HEK293 (cell line): ENCODE data around the gene SIRT1.

Experiments used
- CTCF ChIA-PET: fragments of 350-600 bp; formaldehyde crosslinking; extraction: SDS; loops from one replicate; lab custom pipeline; 2021; ENCODE audit warnings: antibody characterized with exemption; lab: Yijun Ruan, JAX
- POLR2A ChIA-PET: fragments of 300-600 bp; formaldehyde crosslinking; extraction: SDS; loops from one replicate; lab custom pipeline; 2020; ENCODE audit warnings: antibody characterized with exemption, inconsistent platforms; lab: Yijun Ruan, JAX
- H3K27ac ChIP-seq: fragments of 200-500 bp; sonication (Bioruptor generic); 2 replicates; pipeline ENCODE4 v1.5.1; 2014; ENCODE audit warnings: low read depth, low read length, control low read depth, inconsistent platforms; ENCODE audit errors: extremely low read depth
- H3K36me3 ChIP-seq, 2 experiments: fragments of 200-500 bp in 1 of 2; sonication (Bioruptor generic) in 1 of 2; 1 replicate in 1 of 2; 2 replicates in 1 of 2; pipeline ENCODE4 v1.5.1; 2014 to 2017; ENCODE audit warnings: inconsistent platforms in 2 of 2, low read length in 2 of 2; ENCODE audit not compliant: control insufficient read depth in 2 of 2, insufficient read depth in 1 of 2
- H3K4me1 ChIP-seq: fragments of 200-500 bp; sonication (Bioruptor generic); 2 replicates; pipeline ENCODE4 v1.5.1; 2014; ENCODE audit warnings: mild to moderate bottlenecking, low read length, inconsistent platforms; ENCODE audit not compliant: control insufficient read depth, insufficient read depth
- H3K4me3 ChIP-seq: 2 replicates; pipeline ENCODE4 v1.5.1; 2011; ENCODE audit warnings: low read depth, mild to moderate bottlenecking, control low read depth, low read length, moderate library complexity
- H3K9me3 ChIP-seq: fragments of 200-500 bp; sonication (Bioruptor generic); 2 replicates; pipeline ENCODE4 v1.5.1; 2014; ENCODE audit warnings: low read depth, low read length, inconsistent platforms; ENCODE audit not compliant: control insufficient read depth, insufficient read depth
- GLI4 ChIP-seq: fragments of 450-650 bp; formaldehyde crosslinking; IDR thresholded peaks from 2 replicates; pipeline ENCODE4 v1.5.1; 2016; ENCODE audit warnings: missing biosample characterization, missing genetic modification characterization
- GLIS1 ChIP-seq: fragments of 450-650 bp; formaldehyde crosslinking; IDR thresholded peaks from 2 replicates; pipeline ENCODE4 v1.5.1; 2016; ENCODE audit warnings: missing biosample characterization, missing genetic modification characterization
- KLF7 ChIP-seq: fragments of 450-650 bp; formaldehyde crosslinking; IDR thresholded peaks from 2 replicates; pipeline ENCODE4 v1.5.1; 2016; ENCODE audit warnings: missing biosample characterization, missing genetic modification characterization, borderline replicate concordance
- MZF1 ChIP-seq: fragments of 450-650 bp; formaldehyde crosslinking; IDR thresholded peaks from 2 replicates; pipeline ENCODE4 v1.5.1; 2017; ENCODE audit warnings: missing biosample characterization, missing genetic modification characterization, borderline replicate concordance
- PRDM1 ChIP-seq: fragments of 450-650 bp; formaldehyde crosslinking; IDR thresholded peaks from 2 replicates; pipeline ENCODE4; 2016; ENCODE audit warnings: missing biosample characterization, missing genetic modification characterization
- TRIM28 ChIP-seq: IDR thresholded peaks from 2 replicates; pipeline ENCODE4 v1.6.1; 2011; ENCODE audit warnings: low read length, control low read depth, borderline replicate concordance
- ZBTB8A ChIP-seq: fragments of 450-650 bp; formaldehyde crosslinking; IDR thresholded peaks from 2 replicates; pipeline ENCODE4 v1.5.1; 2016; ENCODE audit warnings: missing biosample characterization, missing genetic modification characterization
- ZFP37 ChIP-seq: fragments of 450-650 bp; formaldehyde crosslinking; IDR thresholded peaks from 2 replicates; pipeline ENCODE4 v1.5.1; 2016; ENCODE audit warnings: missing biosample characterization, missing genetic modification characterization
- ZNF140 ChIP-seq: fragments of 450-650 bp; formaldehyde crosslinking; IDR thresholded peaks from 2 replicates; pipeline ENCODE4 v1.5.1; 2016; ENCODE audit warnings: missing biosample characterization, missing genetic modification characterization
- ZNF16 ChIP-seq: fragments of 450-650 bp; formaldehyde crosslinking; IDR thresholded peaks from 2 replicates; pipeline ENCODE4 v1.5.1; 2016; ENCODE audit warnings: low read depth, missing biosample characterization, missing genetic modification characterization
- ZNF184 ChIP-seq: fragments of 450-650 bp; IDR thresholded peaks from 2 replicates; pipeline ENCODE4 v1.5.1; 2018; ENCODE audit warnings: missing biosample characterization, mild to moderate bottlenecking, missing genetic modification characterization
- ZNF221 ChIP-seq: fragments of 450-650 bp; formaldehyde crosslinking; IDR thresholded peaks from 2 replicates; pipeline ENCODE4 v1.5.1; 2017; ENCODE audit warnings: missing biosample characterization, missing genetic modification characterization, borderline replicate concordance
- ZNF266 ChIP-seq: fragments of 450-650 bp; formaldehyde crosslinking; IDR thresholded peaks from 2 replicates; pipeline ENCODE4 v1.5.1; 2016; ENCODE audit warnings: missing biosample characterization, missing genetic modification characterization, low read depth
- ZNF292 ChIP-seq: fragments of 450-650 bp; formaldehyde crosslinking; IDR thresholded peaks from 2 replicates; pipeline ENCODE4 v1.5.1; 2016; ENCODE audit warnings: low read depth, missing biosample characterization, missing genetic modification characterization, borderline replicate concordance
- ZNF416 ChIP-seq: fragments of 450-650 bp; formaldehyde crosslinking; IDR thresholded peaks from 2 replicates; pipeline ENCODE4 v1.5.1; 2016; ENCODE audit warnings: missing biosample characterization, missing genetic modification characterization
- ZNF488 ChIP-seq: fragments of 450-650 bp; formaldehyde crosslinking; IDR thresholded peaks from 2 replicates; pipeline ENCODE4 v1.5.1; 2016; ENCODE audit warnings: missing biosample characterization, missing genetic modification characterization
- ZNF555 ChIP-seq: fragments of 450-650 bp; formaldehyde crosslinking; conservative IDR thresholded peaks from 2 replicates; pipeline ENCODE4 v1.5.1; 2017; ENCODE audit warnings: missing biosample characterization, mild to moderate bottlenecking, missing genetic modification characterization, inconsistent platforms
- ZNF560 ChIP-seq: fragments of 450-650 bp; formaldehyde crosslinking; IDR thresholded peaks from 2 replicates; pipeline ENCODE4 v1.5.1; 2017; ENCODE audit warnings: missing biosample characterization, missing genetic modification characterization, borderline replicate concordance
- ZNF596 ChIP-seq: fragments of 450-650 bp; IDR thresholded peaks from 2 replicates; pipeline ENCODE4 v1.5.0; 2018; ENCODE audit warnings: missing biosample characterization, mild to moderate bottlenecking, missing genetic modification characterization, moderate library complexity
- ZNF623 ChIP-seq: fragments of 450-650 bp; formaldehyde crosslinking; IDR thresholded peaks from 2 replicates; pipeline ENCODE4 v1.5.1; 2016; ENCODE audit warnings: missing biosample characterization, missing genetic modification characterization
- ZNF654 ChIP-seq: fragments of 450-650 bp; formaldehyde crosslinking; IDR thresholded peaks from 2 replicates; pipeline ENCODE4 v1.5.1; 2016; ENCODE audit warnings: low read depth, missing biosample characterization, missing genetic modification characterization
- ZNF670 ChIP-seq: fragments of 450-650 bp; formaldehyde crosslinking; IDR thresholded peaks from 2 replicates; pipeline ENCODE4 v1.5.1; 2016; ENCODE audit warnings: missing biosample characterization, missing genetic modification characterization, low read depth
- ZNF837 ChIP-seq: fragments of 450-650 bp; formaldehyde crosslinking; IDR thresholded peaks from 2 replicates; pipeline ENCODE4 v1.5.1; 2016; ENCODE audit warnings: missing biosample characterization, missing genetic modification characterization
- ZSCAN16 ChIP-seq: fragments of 450-650 bp; formaldehyde crosslinking; IDR thresholded peaks from 2 replicates; pipeline ENCODE4 v1.5.1; 2016; ENCODE audit warnings: missing biosample characterization, missing genetic modification characterization
- ZSCAN18 ChIP-seq: fragments of 450-650 bp; formaldehyde crosslinking; IDR thresholded peaks from 2 replicates; pipeline ENCODE4 v1.5.1; 2016; ENCODE audit warnings: missing biosample characterization, missing genetic modification characterization
- TF ChIP-seq, protein P1 (sequence below): fragments of 450-650 bp; formaldehyde crosslinking; IDR thresholded peaks from 2 replicates; pipeline ENCODE4 v1.5.1; 2017; ENCODE audit warnings: missing biosample characterization, mild to moderate bottlenecking, missing genetic modification characterization, moderate library complexity
- TF ChIP-seq, protein P2 (sequence below): fragments of 450-650 bp; formaldehyde crosslinking; IDR thresholded peaks from 2 replicates; pipeline ENCODE4 v1.5.1; 2016; ENCODE audit warnings: missing biosample characterization, missing genetic modification characterization
- TF ChIP-seq, protein P3 (sequence below): fragments of 450-650 bp; formaldehyde crosslinking; IDR thresholded peaks from 2 replicates; pipeline ENCODE4 v1.5.1; 2017; ENCODE audit warnings: missing biosample characterization, missing genetic modification characterization
- TF ChIP-seq, protein P4 (sequence below): fragments of 450-650 bp; formaldehyde crosslinking; IDR thresholded peaks from 2 replicates; pipeline ENCODE4 v1.5.1; 2016; ENCODE audit warnings: missing biosample characterization, missing genetic modification characterization

Gene SIRT1

GRCh38 chr10:67884842-67885670, 600 bp downstream of the SIRT1 start:
- peak overlapping the region; percentile 75 for H3K4me3 ChIP-seq
- H3K4me1 ChIP-seq = peaks cover 5% of the 10 kb centered on the region; the same call in 1 of the 2 replicates
- H3K27ac ChIP-seq = peak overlapping the region; percentile 98
- ChIA-PET POLR2A (interaction anchor here (0.6 to 1.9 kb wide), 8 partner anchors 9 to 1015 kb away, joined by 3 to 10 read pairs (median 4); partner anchors contain the start of genes HNRNPH3 and PBLD), CTCF (interaction anchor here (0.7 to 1.5 kb wide), 5 partner anchors 29 to 272 kb away, joined by 3 to 4 read pairs (median 3); no protein-coding TSS in a partner anchor)
- no peaks in the 10 kb centered on the region for H3K9me3 ChIP-seq
- peaks cover 22 to 33% of the 10 kb centered on the region in 2 experiments for H3K36me3 ChIP-seq
- TF ChIP-seq, protein P1, sequence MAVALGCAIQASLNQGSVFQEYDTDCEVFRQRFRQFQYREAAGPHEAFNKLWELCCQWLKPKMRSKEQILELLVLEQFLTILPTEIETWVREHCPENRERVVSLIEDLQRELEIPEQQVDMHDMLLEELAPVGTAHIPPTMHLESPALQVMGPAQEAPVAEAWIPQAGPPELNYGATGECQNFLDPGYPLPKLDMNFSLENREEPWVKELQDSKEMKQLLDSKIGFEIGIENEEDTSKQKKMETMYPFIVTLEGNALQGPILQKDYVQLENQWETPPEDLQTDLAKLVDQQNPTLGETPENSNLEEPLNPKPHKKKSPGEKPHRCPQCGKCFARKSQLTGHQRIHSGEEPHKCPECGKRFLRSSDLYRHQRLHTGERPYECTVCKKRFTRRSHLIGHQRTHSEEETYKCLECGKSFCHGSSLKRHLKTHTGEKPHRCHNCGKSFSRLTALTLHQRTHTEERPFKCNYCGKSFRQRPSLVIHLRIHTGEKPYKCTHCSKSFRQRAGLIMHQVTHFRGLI (tag by site-specific recombination) = no peak; the same call in 1 of the 2 replicates
- no peak for TF ChIP-seq TRIM28
- TF ChIP-seq ZNF837 = no peak
- TF ChIP-seq ZNF416 = no peak
- TF ChIP-seq ZNF623 (tag by site-specific recombination) = no peak
- no peak for TF ChIP-seq MZF1 (tag by site-specific recombination)
- TF ChIP-seq ZSCAN18 = no peak
- no peak for TF ChIP-seq ZNF488
- 0 out of 2 replicates have a peak, but pooled peaks have one; percentile 54 for TF ChIP-seq PRDM1 (tag by site-specific recombination)
- peak; percentile 80 for TF ChIP-seq ZFP37 (tag by site-specific recombination)
- no peak for TF ChIP-seq ZNF140 (tag by site-specific recombination)
- no peak for TF ChIP-seq ZBTB8A (tag by site-specific recombination)
- TF ChIP-seq ZNF184 (tag by site-specific recombination) = no peak
- TF ChIP-seq KLF7 = no peak
- peak; percentile 65; the same call in 1 of the 2 replicates for TF ChIP-seq ZNF596 (tag by site-specific recombination)
- no peak for TF ChIP-seq ZNF221
- TF ChIP-seq, protein P2, sequence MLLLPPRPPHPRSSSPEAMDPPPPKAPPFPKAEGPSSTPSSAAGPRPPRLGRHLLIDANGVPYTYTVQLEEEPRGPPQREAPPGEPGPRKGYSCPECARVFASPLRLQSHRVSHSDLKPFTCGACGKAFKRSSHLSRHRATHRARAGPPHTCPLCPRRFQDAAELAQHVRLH (tag by site-specific recombination) = no peak
- TF ChIP-seq ZSCAN16 (tag by site-specific recombination) = no peak
- TF ChIP-seq ZNF654 = no peak
- peak; percentile 78; the same call in 1 of the 2 replicates for TF ChIP-seq GLI4 (tag by site-specific recombination)
- no peak for TF ChIP-seq ZNF560 (tag by site-specific recombination)
- TF ChIP-seq ZNF16 (tag by site-specific recombination) = no peak
- no peak for TF ChIP-seq ZNF266
- no peak for TF ChIP-seq GLIS1 (tag by site-specific recombination)
- TF ChIP-seq, protein P3, sequence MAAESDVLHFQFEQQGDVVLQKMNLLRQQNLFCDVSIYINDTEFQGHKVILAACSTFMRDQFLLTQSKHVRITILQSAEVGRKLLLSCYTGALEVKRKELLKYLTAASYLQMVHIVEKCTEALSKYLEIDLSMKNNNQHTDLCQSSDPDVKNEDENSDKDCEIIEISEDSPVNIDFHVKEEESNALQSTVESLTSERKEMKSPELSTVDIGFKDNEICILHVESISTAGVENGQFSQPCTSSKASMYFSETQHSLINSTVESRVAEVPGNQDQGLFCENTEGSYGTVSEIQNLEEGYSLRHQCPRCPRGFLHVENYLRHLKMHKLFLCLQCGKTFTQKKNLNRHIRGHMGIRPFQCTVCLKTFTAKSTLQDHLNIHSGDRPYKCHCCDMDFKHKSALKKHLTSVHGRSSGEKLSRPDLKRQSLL (tag by site-specific recombination) = no peak
- no peak for TF ChIP-seq ZNF555 (tag by site-specific recombination)
- TF ChIP-seq ZNF670 = no peak
- TF ChIP-seq, protein P4, sequence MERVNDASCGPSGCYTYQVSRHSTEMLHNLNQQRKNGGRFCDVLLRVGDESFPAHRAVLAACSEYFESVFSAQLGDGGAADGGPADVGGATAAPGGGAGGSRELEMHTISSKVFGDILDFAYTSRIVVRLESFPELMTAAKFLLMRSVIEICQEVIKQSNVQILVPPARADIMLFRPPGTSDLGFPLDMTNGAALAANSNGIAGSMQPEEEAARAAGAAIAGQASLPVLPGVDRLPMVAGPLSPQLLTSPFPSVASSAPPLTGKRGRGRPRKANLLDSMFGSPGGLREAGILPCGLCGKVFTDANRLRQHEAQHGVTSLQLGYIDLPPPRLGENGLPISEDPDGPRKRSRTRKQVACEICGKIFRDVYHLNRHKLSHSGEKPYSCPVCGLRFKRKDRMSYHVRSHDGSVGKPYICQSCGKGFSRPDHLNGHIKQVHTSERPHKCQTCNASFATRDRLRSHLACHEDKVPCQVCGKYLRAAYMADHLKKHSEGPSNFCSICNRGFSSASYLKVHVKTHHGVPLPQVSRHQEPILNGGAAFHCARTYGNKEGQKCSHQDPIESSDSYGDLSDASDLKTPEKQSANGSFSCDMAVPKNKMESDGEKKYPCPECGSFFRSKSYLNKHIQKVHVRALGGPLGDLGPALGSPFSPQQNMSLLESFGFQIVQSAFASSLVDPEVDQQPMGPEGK (tag by site-specific recombination) = peak; percentile 92
- TF ChIP-seq ZNF292 (tag by site-specific recombination) = no peak
